ENCODE measurements around the gene PPIC. TPM values are rescaled to one million over a fixed set of nuclear protein-coding genes. Genes with fewer than 3 reads are reported as not detected.

Gene PPIC
- total RNA-seq, 2 experiments from 2014 or later, result not detected

DNA sequence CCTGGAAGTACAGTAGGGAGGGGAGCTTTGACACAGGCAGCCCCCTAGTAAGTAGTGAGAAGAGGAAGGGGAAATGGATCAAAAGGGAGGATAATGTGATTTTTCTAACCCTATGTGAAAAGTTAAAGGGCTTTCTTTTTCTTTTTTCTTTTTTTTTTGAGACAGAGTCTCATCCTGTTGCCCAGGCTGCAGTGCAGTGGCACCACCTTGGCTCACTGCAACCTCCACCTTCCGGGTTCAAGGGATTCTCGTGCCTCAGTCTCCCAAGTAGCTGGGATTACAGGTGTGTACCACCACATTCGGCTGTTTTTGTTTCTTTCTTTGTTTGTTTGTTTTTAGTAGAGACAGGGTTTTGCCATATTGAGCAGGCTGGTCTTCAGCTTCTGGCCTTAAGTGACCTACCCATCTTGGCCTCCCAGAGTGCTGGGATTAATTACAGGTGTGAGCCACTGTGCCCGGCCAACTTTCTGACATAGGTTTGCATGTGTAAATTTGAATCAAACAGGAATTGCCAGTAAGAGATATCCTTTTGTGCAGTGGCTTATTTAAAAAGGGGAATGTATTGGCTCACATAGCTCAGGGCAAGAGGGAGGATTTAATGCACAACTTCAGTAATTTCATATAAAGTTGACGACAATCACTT lies 39.1 kb upstream of the PPIC start:
- H3K9me2 ChIP-seq (ENCODE audit: insufficient read depth, low read length), result no peaks in the 10 kb centered on the region
- intact Hi-C loops (cut with micrococcal nuclease; ENCODE audit: unreplicated experiment), result no loop called here
- H3K4me1 ChIP-seq (ENCODE audit: insufficient read depth, low read length, poor library complexity, severe bottlenecking), result no peaks in the 10 kb centered on the region
- no peak overlapping the region for H2AFZ ChIP-seq (ENCODE audit: low read length)
- no peak for DNase-seq (ENCODE audit: low spot score)
- H4K20me1 ChIP-seq (ENCODE audit: insufficient read depth, low read length), result no peaks in the 10 kb centered on the region
- no peaks in the 10 kb centered on the region for H3K36me3 ChIP-seq (ENCODE audit: insufficient read depth, low read length)
- ChIA-PET CTCF (ENCODE audit: unreplicated experiment) (no interaction called here), POLR2A (no interaction called here)
- H3K4me3 ChIP-seq (ENCODE audit: low read depth, low read length, poor library complexity, severe bottlenecking), result no peak overlapping the region
- TF ChIP-seq CTCF (conservative IDR thresholded peaks at IDR 0.05; ENCODE audit: low read length), result no peak
- TF ChIP-seq EZH2phosphoT487 (IDR thresholded peaks at IDR 0.05; ENCODE audit: borderline replicate concordance, low read depth, low read length), result no peak
- H3K27ac ChIP-seq (ENCODE audit: low read depth, low read length, poor library complexity, severe bottlenecking), result no peak overlapping the region
- no TSS peak for BruUV-seq (replicated peaks)
- no peaks in the 10 kb centered on the region for H3K79me2 ChIP-seq (ENCODE audit: insufficient read depth, low read depth, low read length)
- no peak overlapping the region for H3K4me2 ChIP-seq (ENCODE audit: low read length)
- no peaks in the 10 kb centered on the region for H3K9me3 ChIP-seq (ENCODE audit: low read length)

GRCh38 chr5:123068368-123068938 lies 31.9 kb upstream of the PPIC start:
- POLR2A ChIA-PET, result no interaction called here
- DNase-seq (ENCODE audit: low spot score), result no peak
- no peaks in the 10 kb centered on the region for H3K36me3 ChIP-seq (ENCODE audit: insufficient read depth, low read length)
- H3K79me2 ChIP-seq (ENCODE audit: insufficient read depth, low read depth, low read length), result no peaks in the 10 kb centered on the region
- H3K4me1 ChIP-seq (ENCODE audit: insufficient read depth, low read length, poor library complexity, severe bottlenecking), result no peaks in the 10 kb centered on the region
- no peak overlapping the region for H3K4me3 ChIP-seq (ENCODE audit: low read depth, low read length, poor library complexity, severe bottlenecking)
- CTCF ChIA-PET (ENCODE audit: unreplicated experiment), result no interaction called here
- no peak overlapping the region for H3K27ac ChIP-seq (ENCODE audit: low read depth, low read length, poor library complexity, severe bottlenecking)
- no peaks in the 10 kb centered on the region for H3K9me3 ChIP-seq (ENCODE audit: low read length)
- intact Hi-C loops (cut with micrococcal nuclease; ENCODE audit: unreplicated experiment), result no loop called here
- TF ChIP-seq EZH2phosphoT487 (IDR thresholded peaks at IDR 0.05; ENCODE audit: borderline replicate concordance, low read depth, low read length), result no peak
- TF ChIP-seq CTCF (conservative IDR thresholded peaks at IDR 0.05; ENCODE audit: low read length), result no peak
- no peaks in the 10 kb centered on the region for H3K9me2 ChIP-seq (ENCODE audit: insufficient read depth, low read length)
- no TSS peak for BruUV-seq (replicated peaks)
- no peak overlapping the region for H3K4me2 ChIP-seq (ENCODE audit: low read length)
- no peaks in the 10 kb centered on the region for H4K20me1 ChIP-seq (ENCODE audit: insufficient read depth, low read length)
- no peak overlapping the region for H2AFZ ChIP-seq (ENCODE audit: low read length)

DNA sequence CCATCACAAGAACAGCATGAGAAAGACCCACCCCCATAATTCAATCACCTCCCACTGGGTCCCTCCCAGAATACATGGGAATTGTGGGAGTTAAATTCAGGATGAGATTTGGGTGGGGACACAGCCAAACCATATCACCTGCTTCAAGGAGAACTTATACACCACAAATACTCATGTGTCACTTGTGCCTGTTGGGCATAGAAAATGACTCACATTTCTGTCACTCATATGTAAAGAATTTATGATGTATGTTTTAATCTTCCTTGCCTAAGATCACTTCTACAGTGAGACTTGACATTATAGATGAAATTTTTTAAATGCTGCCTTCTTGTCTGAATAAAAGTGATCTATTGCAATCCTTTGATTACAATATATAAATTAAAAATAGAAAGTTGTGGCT lies 29.5 kb upstream of the PPIC start:
- CTCF ChIA-PET (ENCODE audit: unreplicated experiment), result no interaction called here
- TF ChIP-seq EZH2phosphoT487 (IDR thresholded peaks at IDR 0.05; ENCODE audit: borderline replicate concordance, low read depth, low read length) (no peak), CTCF (conservative IDR thresholded peaks at IDR 0.05; ENCODE audit: low read length) (no peak)
- Histone ChIP-seq H3K4me3 (ENCODE audit: low read depth, low read length, poor library complexity, severe bottlenecking) (no peak overlapping the region), H3K4me2 (ENCODE audit: low read length) (no peak overlapping the region), H4K20me1 (ENCODE audit: insufficient read depth, low read length) (no peaks in the 10 kb centered on the region), H3K9me3 (ENCODE audit: low read length) (no peaks in the 10 kb centered on the region), H3K9me2 (ENCODE audit: insufficient read depth, low read length) (no peaks in the 10 kb centered on the region), H3K79me2 (ENCODE audit: insufficient read depth, low read depth, low read length) (no peaks in the 10 kb centered on the region), H3K4me1 (ENCODE audit: insufficient read depth, low read length, poor library complexity, severe bottlenecking) (no peaks in the 10 kb centered on the region), H3K27ac (ENCODE audit: low read depth, low read length, poor library complexity, severe bottlenecking) (no peak overlapping the region), H2AFZ (ENCODE audit: low read length) (no peak overlapping the region), H3K36me3 (ENCODE audit: insufficient read depth, low read length) (no peaks in the 10 kb centered on the region)
- no TSS peak for BruUV-seq (replicated peaks)
- POLR2A ChIA-PET, result interaction anchor here (0.6 kb wide), 1 partner anchor 242 kb away, joined by 3 read pairs; no protein-coding TSS in a partner anchor
- intact Hi-C loops (cut with micrococcal nuclease; ENCODE audit: unreplicated experiment), result no loop called here
- no peak for DNase-seq (ENCODE audit: low spot score)

Data from OCI-LY7 (cell line).